Measurements from ENCODE around the gene CYP2W1. TPM values are rescaled to one million over a fixed set of nuclear protein-coding genes. Genes with fewer than 3 reads are reported as not detected.

CYP2W1 gene
- total and polyA plus RNA-seq, 2 experiments from 2014 or later, result not detected

DNA sequence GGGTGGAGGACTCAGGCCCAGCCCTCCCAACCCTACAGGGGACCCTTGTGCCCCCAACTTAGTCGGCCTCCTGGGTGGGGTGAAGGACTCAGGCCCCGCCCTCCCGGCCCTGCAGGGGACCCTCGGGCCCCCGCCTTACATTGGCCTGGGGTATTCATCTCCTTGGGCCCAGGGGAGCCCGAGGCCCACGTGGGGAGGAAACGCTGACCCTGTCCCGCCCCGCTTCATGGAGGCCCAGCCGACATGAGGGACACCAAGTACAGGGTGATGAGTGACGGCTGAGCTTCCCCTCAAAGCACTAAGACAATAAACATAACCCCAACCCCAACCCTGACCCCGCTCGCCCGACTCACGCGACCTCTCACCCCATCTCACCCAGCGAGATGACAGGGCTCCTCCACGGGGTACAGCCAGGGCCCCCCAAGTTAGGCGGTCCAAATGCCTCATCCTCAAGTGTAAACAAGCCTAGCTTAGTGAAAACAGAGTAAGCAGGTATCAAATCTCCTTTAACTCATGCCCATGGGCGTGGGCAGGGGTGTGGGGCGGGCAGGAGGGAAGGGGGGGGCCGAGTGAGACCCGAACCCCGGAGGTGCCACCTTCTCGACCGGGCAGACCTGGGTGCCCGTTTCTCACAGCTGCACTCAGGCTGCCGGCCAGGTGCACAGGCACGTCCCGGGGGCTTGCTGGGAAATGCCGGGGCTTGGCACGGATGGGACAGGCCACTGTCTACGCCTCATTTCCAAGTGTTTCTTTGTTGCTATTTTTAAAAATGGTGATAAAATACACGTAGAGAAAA lies 8.2 kb downstream of the CYP2W1 start:
- no peak for DNase-seq
- H3F3A ChIP-seq (ENCODE audit: insufficient read depth), result no peaks in the 10 kb centered on the region
- no peaks in the 10 kb centered on the region for H3K27me3 ChIP-seq (replicated peaks; ENCODE audit: insufficient read depth)
- in situ Hi-C loops (cut with MboI), result loop anchor here (5.0 kb wide), 1 partner anchor 71 kb away; no protein-coding TSS in a partner anchor
- H3K79me2 ChIP-seq (ENCODE audit: insufficient read depth), result no peaks in the 10 kb centered on the region
- 0 out of 2 replicates have a peak, but pooled peaks cover 3% of the 10 kb centered on the region for H3K4me1 ChIP-seq (ENCODE audit: insufficient read depth)
- H3K36me3 ChIP-seq (ENCODE audit: low read depth), result no peaks in the 10 kb centered on the region
- TF ChIP-seq EZH2 (IDR thresholded peaks at IDR 0.05; ENCODE audit: insufficient read depth, poor library complexity, severe bottlenecking) (no peak), EZH2phosphoT487 (IDR thresholded peaks at IDR 0.05; ENCODE audit: insufficient read depth, low read depth) (no peak)
- no peak overlapping the region for H3K27ac ChIP-seq
- 37 to 51% methylated on average over 26 to 35 of the region's 35 CpGs for WGBS, 2 experiments (ENCODE audit: low coverage in 1 of 2, low lambda C conversion rate in 2 of 2, missing lambda C conversion rate in 2 of 2)
- no peak overlapping the region for H3K4me3 ChIP-seq
- H3K4me2 ChIP-seq (ENCODE audit: unreplicated experiment), result no peak overlapping the region
- no peak overlapping the region for H2AFZ ChIP-seq
- no peaks in the 10 kb centered on the region for H3K9me2 ChIP-seq (ENCODE audit: insufficient read depth)
- no peaks in the 10 kb centered on the region for H4K20me1 ChIP-seq (ENCODE audit: insufficient read depth)
- no peaks in the 10 kb centered on the region for H3K9me3 ChIP-seq (ENCODE audit: low read depth)
- H3K9ac ChIP-seq, result no peak overlapping the region

GRCh38 chr7:991729-992656 lies 9.0 kb downstream of the CYP2W1 start:
- TF ChIP-seq EZH2phosphoT487 (IDR thresholded peaks at IDR 0.05; ENCODE audit: insufficient read depth, low read depth) (no peak), EZH2 (IDR thresholded peaks at IDR 0.05; ENCODE audit: insufficient read depth, poor library complexity, severe bottlenecking) (no peak)
- H3K27me3 ChIP-seq (replicated peaks; ENCODE audit: insufficient read depth), result no peaks in the 10 kb centered on the region
- peak; percentile 23 for DNase-seq
- H3K36me3 ChIP-seq (ENCODE audit: low read depth), result no peaks in the 10 kb centered on the region
- H3K9me3 ChIP-seq (ENCODE audit: low read depth), result no peaks in the 10 kb centered on the region
- no peaks in the 10 kb centered on the region for H3K79me2 ChIP-seq (ENCODE audit: insufficient read depth)
- no peak overlapping the region for H2AFZ ChIP-seq
- no peaks in the 10 kb centered on the region for H3K9me2 ChIP-seq (ENCODE audit: insufficient read depth)
- H3K4me1 ChIP-seq (ENCODE audit: insufficient read depth), result 0 out of 2 replicates have a peak, but pooled peaks cover 3% of the 10 kb centered on the region
- H3F3A ChIP-seq (ENCODE audit: insufficient read depth), result no peaks in the 10 kb centered on the region
- no peak overlapping the region for H3K9ac ChIP-seq
- no peak overlapping the region for H3K27ac ChIP-seq
- no peaks in the 10 kb centered on the region for H4K20me1 ChIP-seq (ENCODE audit: insufficient read depth)
- WGBS, 2 experiments (ENCODE audit: low coverage in 1 of 2, low lambda C conversion rate in 2 of 2, missing lambda C conversion rate in 2 of 2), result 15 to 22% methylated on average over 21 to 33 of the region's 34 CpGs
- H3K4me2 ChIP-seq (ENCODE audit: unreplicated experiment), result no peak overlapping the region
- H3K4me3 ChIP-seq, result no peak overlapping the region
- in situ Hi-C loops (cut with MboI), result loop anchor here (5.0 kb wide), 1 partner anchor 70 kb away; no protein-coding TSS in a partner anchor

- Histone ChIP-seq H3K36me3 (ENCODE audit: low read depth) (no peaks in the 10 kb centered on the region), H3K27me3 (replicated peaks; ENCODE audit: insufficient read depth) (no peaks in the 10 kb centered on the region), H3K4me2 (ENCODE audit: unreplicated experiment) (no peak overlapping the region), H3K9me3 (ENCODE audit: low read depth) (no peaks in the 10 kb centered on the region), H3K4me3 (no peak overlapping the region), H3K4me1 (ENCODE audit: insufficient read depth) (0 out of 2 replicates have a peak, but pooled peaks cover 3% of the 10 kb centered on the region), H3K9me2 (ENCODE audit: insufficient read depth) (no peaks in the 10 kb centered on the region), H2AFZ (no peak overlapping the region), H3K79me2 (ENCODE audit: insufficient read depth) (no peaks in the 10 kb centered on the region), H3K27ac (no peak overlapping the region), H4K20me1 (ENCODE audit: insufficient read depth) (no peaks in the 10 kb centered on the region), H3F3A (ENCODE audit: insufficient read depth) (no peaks in the 10 kb centered on the region), H3K9ac (no peak overlapping the region)
- WGBS, 2 experiments (ENCODE audit: low coverage in 1 of 2, low lambda C conversion rate in 2 of 2, missing lambda C conversion rate in 2 of 2), result 17 to 18% methylated on average over 33 to 34 of the region's 34 CpGs
- in situ Hi-C loops (cut with MboI), result loop anchor here (5.0 kb wide), 1 partner anchor 69 kb away; no protein-coding TSS in a partner anchor
- TF ChIP-seq EZH2phosphoT487 (IDR thresholded peaks at IDR 0.05; ENCODE audit: insufficient read depth, low read depth) (no peak), EZH2 (IDR thresholded peaks at IDR 0.05; ENCODE audit: insufficient read depth, poor library complexity, severe bottlenecking) (no peak)
- DNase-seq, result peak; percentile 96
Measured at GRCh38 chr7:992709-993607, 10.0 kb downstream of the CYP2W1 start.

Data from GM23248 (cell line).